Activated T-helper 17 cell treated with anti-CD3 and anti-CD28 coated beads, Interleukin-2, amount 50 U/mL, for 72 hours (primary cell): ENCODE data around the gene RAB3D. TPM values are rescaled to one million over a fixed set of nuclear protein-coding genes. Genes with fewer than 3 reads are reported as not detected.
"Not testable (repeated sequence)": the region's sequence is repeated elsewhere in the genome, so short reads cannot be mapped to it uniquely, and the experiment has no call there.

Source experiments
- ATAC-seq: fragments of 150-1000 bp; cut with Tn5 transposase; replicated peaks from 2 replicates; pipeline ENCODE4 v1.10.0; 2021; ENCODE audit warnings: mild to moderate bottlenecking, moderate library complexity
- H3K27ac Mint-ChIP-seq: one replicate; pipeline ENCODE4 v1.8.0; 2022; ENCODE audit warnings: mixed read lengths
- H3K27me3 Mint-ChIP-seq: one replicate; pipeline ENCODE4 v1.8.0; 2022; ENCODE audit warnings: mixed read lengths
- H3K36me3 Mint-ChIP-seq: one replicate; pipeline ENCODE4 v1.8.0; 2022; ENCODE audit warnings: low read depth, mild to moderate bottlenecking, mixed read lengths
- H3K4me1 Mint-ChIP-seq: one replicate; pipeline ENCODE4 v1.8.0; 2022; ENCODE audit warnings: mixed read lengths
- H3K4me3 Mint-ChIP-seq: one replicate; pipeline ENCODE4 v1.8.0; 2022; ENCODE audit warnings: mild to moderate bottlenecking, mixed read lengths
- H3K9me3 Mint-ChIP-seq: one replicate; pipeline ENCODE4 v1.8.0; 2022; ENCODE audit warnings: mixed read lengths
- total RNA-seq, 2 donors: library from RNA; stranded (reverse); gene quantifications; one replicate each; pipeline ENCODE4 v1.2.3, GENCODE V29; 2022

RAB3D gene
- total RNA-seq, 2 donors from 2014 or later = 9.7 to 13.4 TPM

DNA sequence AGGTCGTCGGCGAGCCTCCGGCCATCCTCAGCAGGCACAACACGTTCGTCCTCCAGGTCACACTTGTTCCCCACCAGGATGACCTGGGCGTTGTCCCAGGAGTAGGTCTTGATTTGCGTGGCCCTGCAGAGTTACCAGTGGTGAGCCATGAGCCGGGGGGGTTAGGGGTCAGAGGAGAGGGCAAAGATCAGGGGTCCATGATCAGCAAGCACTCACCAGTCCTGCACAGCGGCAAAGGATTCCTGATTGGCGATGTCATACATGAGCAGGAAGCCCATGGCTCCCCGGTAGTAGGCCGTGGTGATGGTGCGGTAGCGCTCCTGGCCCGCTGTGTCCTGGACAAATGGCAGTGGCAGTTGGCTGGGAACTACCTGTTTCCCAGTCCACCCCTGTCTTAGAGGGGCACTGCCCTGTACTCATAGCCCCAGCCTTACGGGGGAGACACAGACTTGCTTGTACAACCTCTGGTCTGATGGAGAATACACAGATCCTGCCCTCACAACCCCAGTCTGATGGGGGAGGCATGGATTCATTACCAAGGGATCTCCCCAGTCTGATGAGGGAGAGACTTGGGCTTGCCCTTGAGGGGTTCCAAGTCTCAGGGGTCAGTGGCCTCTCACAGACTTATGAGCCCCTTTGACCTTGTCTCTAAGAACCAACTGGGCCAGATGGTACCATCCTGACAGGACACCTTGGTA lies 3.9 kb downstream of the RAB3D start:
- Mint-ChIP-seq H3K4me1 (peaks cover 5% of the 10 kb centered on the region), H3K27me3 (no peaks in the 10 kb centered on the region), H3K27ac (no peak overlapping the region), H3K36me3 (peaks cover 37% of the 10 kb centered on the region), H3K4me3 (no peak overlapping the region), H3K9me3 (no peaks in the 10 kb centered on the region)
- ATAC-seq = no peak

DNA sequence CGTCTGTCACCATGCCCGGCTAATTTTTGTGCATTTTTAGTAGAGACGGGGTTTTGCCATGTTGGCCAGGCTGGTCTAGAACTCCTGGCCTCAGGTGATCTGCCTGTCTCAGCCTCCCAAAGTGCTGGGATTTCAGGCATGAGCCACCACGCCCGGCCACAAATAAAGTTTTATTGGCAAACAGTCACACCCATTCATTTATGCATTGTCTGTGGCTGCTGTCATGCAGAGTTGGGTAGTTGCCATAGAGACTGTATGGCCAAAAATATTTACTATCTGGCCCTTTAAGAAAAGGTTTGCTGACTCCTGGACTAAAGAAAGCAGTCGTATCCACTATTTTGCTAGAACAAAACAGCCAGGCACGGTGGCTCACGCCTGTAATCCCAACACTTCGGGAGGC lies 5.6 kb downstream of the RAB3D start:
- not testable (repeated sequence) for ATAC-seq, H3K27me3 Mint-ChIP-seq, H3K4me1 Mint-ChIP-seq, H3K4me3 Mint-ChIP-seq, H3K9me3 Mint-ChIP-seq, H3K27ac Mint-ChIP-seq
- peaks cover 37% of the 10 kb centered on the region for H3K36me3 Mint-ChIP-seq

DNA sequence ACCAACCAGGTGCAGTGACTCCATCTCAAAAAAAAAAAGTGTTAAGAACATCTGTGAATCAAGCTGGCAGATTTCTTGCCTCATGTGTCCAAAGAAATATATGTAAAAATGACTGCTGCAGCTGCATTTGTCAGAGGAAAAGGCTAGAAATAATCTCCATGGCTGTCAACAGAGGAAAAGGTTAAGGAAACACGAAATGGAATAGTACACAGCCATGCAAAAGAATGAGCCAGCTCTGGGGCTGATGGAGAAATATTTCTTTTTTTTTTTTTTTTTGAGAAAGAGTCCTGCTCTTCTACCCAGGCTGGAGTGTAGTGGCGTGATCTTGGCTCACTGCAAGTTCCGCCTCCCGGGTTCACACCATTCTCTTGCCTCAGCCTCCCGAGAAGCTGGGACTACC lies 6.6 kb downstream of the RAB3D start:
- Mint-ChIP-seq H3K4me1 (no peaks in the 10 kb centered on the region), H3K27ac (no peak overlapping the region), H3K36me3 (peaks cover 37% of the 10 kb centered on the region), H3K27me3 (no peaks in the 10 kb centered on the region), H3K9me3 (no peaks in the 10 kb centered on the region), H3K4me3 (no peak overlapping the region)
- no peak for ATAC-seq

DNA sequence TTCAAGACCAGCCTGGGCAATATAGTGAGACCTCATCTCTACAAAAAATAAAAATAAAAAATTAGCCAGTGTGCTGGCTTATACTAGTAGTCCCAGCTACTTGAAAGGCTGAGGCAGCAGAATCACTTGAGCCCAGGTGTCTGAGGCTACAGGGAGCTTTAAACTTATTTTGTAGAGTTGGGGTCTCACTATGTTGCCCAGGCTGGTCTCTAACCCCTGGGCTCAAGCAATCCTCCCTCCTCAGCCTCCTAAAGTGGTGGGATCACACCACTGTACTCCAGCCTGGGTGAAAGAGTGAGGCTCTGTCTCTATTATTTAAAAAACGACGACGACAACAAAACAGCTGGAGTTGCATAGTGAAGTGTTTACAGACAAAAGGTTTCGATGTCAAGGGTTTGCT lies 8.0 kb downstream of the RAB3D start:
- no peak for ATAC-seq
- H3K9me3 Mint-ChIP-seq = no peaks in the 10 kb centered on the region
- peaks cover 38% of the 10 kb centered on the region for H3K36me3 Mint-ChIP-seq
- no peak overlapping the region for H3K27ac Mint-ChIP-seq
- no peak overlapping the region for H3K4me3 Mint-ChIP-seq
- no peaks in the 10 kb centered on the region for H3K27me3 Mint-ChIP-seq
- no peaks in the 10 kb centered on the region for H3K4me1 Mint-ChIP-seq

DNA sequence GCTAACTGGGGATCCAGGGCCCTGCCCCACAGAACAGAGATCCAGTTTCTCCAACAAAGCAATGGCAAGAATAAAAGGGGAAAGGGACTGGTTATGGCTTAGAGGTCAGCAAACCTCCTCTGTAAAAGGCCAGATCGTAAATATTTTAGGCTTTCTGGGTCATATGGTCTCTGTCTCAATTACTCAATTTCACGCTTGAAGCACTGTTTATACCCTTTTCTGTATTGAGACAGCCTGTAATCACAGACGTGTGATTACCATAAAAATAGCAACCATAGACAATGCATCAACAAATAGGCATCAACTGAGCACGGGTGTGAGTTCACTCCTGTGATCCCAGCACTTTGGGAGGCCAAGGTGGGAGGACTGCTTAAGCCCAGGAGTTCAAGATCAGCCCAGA lies 9.3 kb downstream of the RAB3D start:
- ATAC-seq = no peak
- H3K27ac Mint-ChIP-seq = no peak overlapping the region
- no peaks in the 10 kb centered on the region for H3K4me1 Mint-ChIP-seq
- H3K9me3 Mint-ChIP-seq = no peaks in the 10 kb centered on the region
- H3K4me3 Mint-ChIP-seq = no peak overlapping the region
- peaks cover 32% of the 10 kb centered on the region for H3K36me3 Mint-ChIP-seq
- H3K27me3 Mint-ChIP-seq = no peaks in the 10 kb centered on the region

DNA sequence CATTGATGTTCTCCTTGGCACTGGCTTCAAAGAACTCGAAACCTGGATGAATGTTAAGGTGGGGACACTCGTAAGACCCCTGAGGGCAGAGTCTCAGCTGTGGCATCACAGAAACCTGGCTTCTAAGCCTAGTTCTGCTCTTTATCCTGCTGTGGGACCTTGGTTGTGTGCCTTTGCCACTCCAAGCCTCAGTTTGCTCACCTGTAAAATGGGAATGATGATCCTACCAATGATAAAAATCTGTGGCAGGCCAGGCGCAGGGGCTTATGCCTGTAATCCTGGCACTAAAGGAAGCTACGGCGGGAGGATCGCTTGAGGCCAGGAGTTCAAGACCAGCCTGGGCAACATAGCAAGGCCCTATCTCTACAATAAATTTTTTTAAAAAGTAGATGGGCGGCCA lies 13.9 kb downstream of the RAB3D start:
- no peak for ATAC-seq
- peaks cover under 1% of the 10 kb centered on the region for H3K27me3 Mint-ChIP-seq
- H3K36me3 Mint-ChIP-seq = peaks cover 7% of the 10 kb centered on the region
- H3K9me3 Mint-ChIP-seq = no peaks in the 10 kb centered on the region
- H3K27ac Mint-ChIP-seq = no peak overlapping the region
- no peak overlapping the region for H3K4me3 Mint-ChIP-seq
- no peaks in the 10 kb centered on the region for H3K4me1 Mint-ChIP-seq

DNA sequence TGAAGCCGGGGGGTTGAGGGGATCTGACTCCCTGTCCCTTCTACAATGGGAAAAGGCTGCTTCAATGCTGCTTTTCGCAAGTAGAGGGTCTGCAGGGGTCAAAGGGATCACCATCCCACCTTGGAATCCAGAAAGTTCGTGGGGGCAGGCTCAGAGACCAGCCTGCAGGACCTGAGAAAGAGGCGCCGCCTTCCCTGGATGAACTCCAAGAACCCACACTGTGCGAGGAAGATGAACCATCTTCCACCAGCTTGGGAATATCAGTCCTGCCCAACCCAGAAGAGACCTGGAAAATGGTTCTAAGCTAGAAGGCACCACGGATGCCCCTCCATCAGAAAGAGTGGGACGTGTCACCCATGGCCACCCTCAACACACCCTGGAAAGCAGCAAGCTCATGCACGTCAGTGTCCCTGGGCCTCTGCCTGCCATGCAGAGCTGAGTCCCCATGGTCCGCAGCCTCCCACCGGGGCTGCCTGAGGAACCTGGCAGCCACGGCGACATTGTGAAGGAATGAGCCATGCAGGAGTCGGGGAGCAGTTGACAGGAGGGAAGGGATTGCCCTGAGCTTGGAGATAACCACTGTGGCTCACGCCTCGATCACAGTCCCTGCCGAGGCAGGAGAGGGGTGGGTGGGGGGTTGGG lies 14.6 kb downstream of the RAB3D start:
- Mint-ChIP-seq H3K4me3 (peak overlapping the region; percentile 20), H3K36me3 (peaks cover 7% of the 10 kb centered on the region), H3K4me1 (no peaks in the 10 kb centered on the region), H3K27ac (peak overlapping the region; percentile 43), H3K9me3 (no peaks in the 10 kb centered on the region), H3K27me3 (peaks cover 3% of the 10 kb centered on the region)
- no peak for ATAC-seq

DNA sequence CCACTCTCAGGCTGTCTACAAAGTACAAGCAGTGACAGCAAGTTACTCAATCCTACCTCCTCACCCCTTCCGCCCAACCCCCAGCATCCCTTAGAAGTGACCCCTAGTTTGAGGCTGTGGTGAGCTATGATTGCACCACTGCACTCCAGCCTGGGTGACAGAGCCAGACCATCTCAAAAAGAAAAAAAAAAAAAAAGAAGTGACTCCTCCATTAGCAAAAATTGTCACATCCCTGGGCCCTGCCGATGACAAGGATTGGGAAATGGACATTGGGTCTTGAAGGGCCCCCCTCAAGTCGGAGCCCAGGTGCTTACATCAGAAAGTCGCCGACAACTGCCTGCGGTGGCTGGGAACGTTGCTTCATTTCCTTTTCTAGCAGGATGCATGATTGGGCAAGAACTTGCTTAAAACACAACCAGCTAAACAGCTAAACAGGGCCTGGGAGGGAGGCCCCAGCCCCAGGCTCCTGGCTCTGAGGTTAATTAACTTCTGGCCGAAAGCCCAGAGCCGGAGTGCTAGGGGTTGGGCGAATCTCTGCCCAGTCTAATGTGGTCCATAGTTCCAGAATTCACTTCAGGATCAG lies 15.3 kb downstream of the RAB3D start:
- Mint-ChIP-seq H3K4me3 (peak overlapping the region; percentile 20), H3K9me3 (no peaks in the 10 kb centered on the region), H3K27ac (peak overlapping the region; percentile 43), H3K27me3 (peaks cover 3% of the 10 kb centered on the region), H3K36me3 (peaks cover 7% of the 10 kb centered on the region), H3K4me1 (no peaks in the 10 kb centered on the region)
- ATAC-seq = peak; percentile 46

DNA sequence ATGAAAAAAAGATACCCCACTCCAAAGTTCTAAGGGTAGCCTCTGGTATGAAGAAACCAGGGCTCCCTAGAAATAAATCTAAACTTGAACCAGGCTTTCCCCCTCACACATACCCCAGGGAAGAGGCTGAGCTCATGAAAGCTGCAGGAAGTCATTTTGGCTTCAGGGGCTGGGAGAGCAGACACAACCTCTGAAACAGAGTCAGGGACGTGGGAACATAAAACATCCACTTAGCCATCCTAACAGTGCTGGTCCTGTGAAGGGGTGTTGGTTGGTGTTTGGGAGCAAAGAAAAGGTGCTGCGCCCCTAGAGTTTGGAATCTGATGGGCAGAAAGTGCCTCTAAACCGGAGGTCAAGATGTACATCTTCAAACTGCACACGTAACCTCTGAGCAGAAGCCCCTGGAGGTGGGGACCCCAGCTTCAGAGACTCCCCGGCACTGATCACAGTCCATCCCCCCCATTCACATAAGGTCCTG lies 15.8 kb downstream of the RAB3D start:
- ATAC-seq = no peak
- H3K4me3 Mint-ChIP-seq = peak overlapping the region; percentile 20
- H3K27me3 Mint-ChIP-seq = peaks cover 3% of the 10 kb centered on the region
- H3K27ac Mint-ChIP-seq = no peak overlapping the region
- H3K9me3 Mint-ChIP-seq = no peaks in the 10 kb centered on the region
- H3K4me1 Mint-ChIP-seq = no peaks in the 10 kb centered on the region
- peaks cover 7% of the 10 kb centered on the region for H3K36me3 Mint-ChIP-seq

DNA sequence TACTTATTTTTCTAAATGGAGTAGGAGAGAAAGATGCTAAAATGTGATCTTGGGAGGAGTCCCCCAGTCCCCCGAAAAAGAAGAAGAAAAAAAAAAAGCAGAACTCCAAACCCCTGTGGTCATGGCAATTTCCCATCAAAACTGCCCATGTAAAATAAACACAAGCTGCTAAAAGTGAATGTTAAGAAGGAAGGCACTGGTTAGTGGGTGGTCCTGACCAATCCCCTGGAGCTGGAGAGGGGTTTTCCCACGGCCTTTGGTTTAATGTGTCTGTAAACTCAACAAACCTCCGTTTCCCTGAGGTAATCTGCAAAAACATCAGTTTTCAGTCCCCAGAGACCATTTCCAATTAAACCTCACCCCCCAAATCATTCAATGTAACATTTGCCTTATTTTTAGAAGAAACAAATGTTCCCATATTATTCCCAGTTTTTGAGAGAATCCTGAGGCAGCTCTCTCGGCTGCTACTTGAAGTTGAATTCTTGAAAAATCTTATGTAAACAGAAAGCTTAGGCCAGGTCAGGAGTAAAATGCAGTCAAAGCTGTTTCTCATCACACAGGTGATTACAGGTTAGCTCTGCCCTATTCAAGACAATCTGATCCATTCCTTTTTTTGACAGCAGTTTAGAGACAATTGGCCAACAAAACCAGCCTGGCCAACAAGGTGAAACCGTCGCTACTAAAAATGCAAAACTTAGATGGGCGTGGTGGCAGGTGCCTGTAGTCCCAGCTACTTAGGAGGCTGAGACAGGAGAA lies 17.0 kb downstream of the RAB3D start:
- peaks cover 7% of the 10 kb centered on the region for H3K36me3 Mint-ChIP-seq
- no peaks in the 10 kb centered on the region for H3K4me1 Mint-ChIP-seq
- no peaks in the 10 kb centered on the region for H3K9me3 Mint-ChIP-seq
- no peak overlapping the region for H3K4me3 Mint-ChIP-seq
- H3K27me3 Mint-ChIP-seq = peaks cover 3% of the 10 kb centered on the region
- no peak overlapping the region for H3K27ac Mint-ChIP-seq
- ATAC-seq = no peak

DNA sequence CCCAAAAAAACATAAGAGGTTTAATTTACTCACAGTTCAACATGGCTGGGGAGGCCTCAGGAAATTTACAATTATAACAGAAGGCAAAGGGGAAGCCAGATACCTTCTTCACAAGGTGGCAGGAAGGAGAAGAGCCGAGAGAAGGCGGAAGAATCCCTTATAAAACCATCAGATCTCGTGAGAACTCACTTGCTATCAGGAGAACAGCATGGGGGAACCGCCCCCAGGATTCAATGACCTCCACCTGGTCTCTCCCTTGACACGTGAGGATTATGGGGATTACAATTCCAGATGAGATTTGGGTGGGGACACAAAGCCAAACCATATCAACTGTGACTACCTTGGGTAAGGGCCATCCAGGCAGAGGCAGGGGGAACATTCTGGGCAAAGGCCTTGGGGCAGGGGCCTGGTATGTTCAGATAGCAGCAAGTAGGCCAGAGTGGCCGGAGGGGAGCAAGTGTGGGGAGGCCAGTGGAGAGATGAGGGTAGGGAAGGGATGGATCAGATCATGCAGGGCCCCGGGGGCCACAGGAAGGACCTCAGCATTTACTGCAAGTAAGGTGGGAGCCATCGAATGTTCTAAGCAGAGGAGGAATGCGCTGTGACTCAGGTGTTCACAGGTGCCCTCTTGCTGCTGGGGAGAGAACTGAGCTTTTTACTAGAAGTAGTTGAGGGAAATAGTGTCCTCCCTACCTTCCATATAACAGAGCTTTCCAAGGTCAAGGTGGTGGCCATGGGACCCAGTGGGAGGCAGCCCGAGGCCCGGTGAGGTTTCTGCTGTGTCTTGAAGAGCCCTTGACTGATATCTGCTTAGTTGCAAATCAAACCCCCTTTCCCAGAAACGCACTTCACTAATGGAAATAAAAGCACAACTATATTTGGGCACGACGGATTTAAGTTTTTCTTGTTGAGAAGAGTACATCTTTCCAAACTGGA lies 18.0 kb downstream of the RAB3D start:
- Mint-ChIP-seq H3K4me1 (no peaks in the 10 kb centered on the region), H3K9me3 (no peaks in the 10 kb centered on the region), H3K27me3 (peaks cover 8% of the 10 kb centered on the region), H3K4me3 (no peak overlapping the region), H3K27ac (no peak overlapping the region), H3K36me3 (no peaks in the 10 kb centered on the region)
- ATAC-seq = no peak

DNA sequence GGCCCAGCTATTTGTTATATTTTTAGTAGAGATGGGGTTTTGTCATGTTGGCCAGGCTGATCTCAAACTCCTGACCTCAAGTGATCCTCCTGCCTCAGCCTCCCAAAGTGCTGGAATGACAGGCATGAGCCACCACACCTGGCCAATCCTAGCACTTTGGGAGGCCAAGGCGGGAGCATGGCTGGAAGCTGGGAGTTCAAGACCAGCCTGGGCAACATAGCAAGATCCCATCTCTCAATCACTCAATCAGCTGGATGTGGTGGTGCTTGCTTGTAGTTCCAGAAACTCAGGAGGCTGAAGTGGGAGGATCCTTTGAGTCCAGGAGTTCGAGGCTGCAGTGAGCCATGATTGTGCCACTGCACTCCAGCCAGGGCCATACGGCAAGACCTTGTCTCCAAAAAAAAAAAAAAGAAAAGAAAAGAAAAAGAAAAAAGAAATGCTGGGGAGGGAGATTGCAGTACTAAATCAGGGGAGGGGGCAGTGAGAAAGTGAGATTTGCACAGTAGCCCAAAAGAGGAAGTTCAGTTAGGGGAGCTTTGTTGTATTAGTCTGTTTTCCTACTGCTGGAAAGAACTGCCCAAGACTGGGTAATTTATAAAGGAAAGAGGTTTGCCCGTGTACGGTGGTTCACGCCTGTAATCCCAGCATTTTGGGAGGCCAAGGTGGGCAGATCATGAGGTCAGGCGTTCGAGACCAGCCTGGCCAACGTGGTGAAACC lies 19.0 kb downstream of the RAB3D start:
- not testable (repeated sequence) for H3K4me3 Mint-ChIP-seq, H3K4me1 Mint-ChIP-seq, H3K27me3 Mint-ChIP-seq, H3K9me3 Mint-ChIP-seq, H3K36me3 Mint-ChIP-seq, H3K27ac Mint-ChIP-seq, ATAC-seq

DNA sequence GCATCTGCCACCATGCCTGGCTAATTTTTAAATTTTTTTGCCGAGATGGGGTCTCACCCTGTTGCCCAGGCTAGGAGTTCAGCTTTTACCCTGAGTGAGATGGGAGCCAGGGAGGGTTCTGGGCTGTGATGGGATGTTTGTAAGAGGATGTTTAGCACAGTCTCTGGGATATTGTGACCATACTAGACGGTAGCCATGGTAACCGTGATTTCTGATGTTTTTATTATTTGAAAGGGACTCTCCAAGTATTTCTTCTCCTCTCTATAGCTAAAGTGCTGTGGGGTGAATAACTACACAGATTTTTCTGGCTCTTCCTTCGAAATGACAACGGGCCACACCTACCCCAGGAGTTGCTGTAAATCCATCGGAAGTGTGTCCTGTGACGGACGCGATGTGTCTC lies 33.1 kb downstream of the RAB3D start:
- H3K27ac Mint-ChIP-seq = no peak overlapping the region
- ATAC-seq = no peak
- H3K4me3 Mint-ChIP-seq = no peak overlapping the region
- peaks cover 8% of the 10 kb centered on the region for H3K27me3 Mint-ChIP-seq
- no peaks in the 10 kb centered on the region for H3K4me1 Mint-ChIP-seq
- no peaks in the 10 kb centered on the region for H3K36me3 Mint-ChIP-seq
- H3K9me3 Mint-ChIP-seq = no peaks in the 10 kb centered on the region
